B cell (primary cell): Measurements from ENCODE around the gene PLBD2. TPM values are rescaled to one million over a fixed set of nuclear protein-coding genes. Genes with fewer than 3 reads are reported as not detected.

Source experiments
- ATAC-seq: fragments of 200-7000 bp; cut with Tn5 transposase; one replicate; pipeline ENCODE4 v1.10.0; 2021; ENCODE audit warnings: low read depth, mild to moderate bottlenecking, moderate number of reproducible peaks, moderate library complexity
- CTCF ChIA-PET: fragments of 350-600 bp; sonication (Branson Sonifier 250); formaldehyde crosslinking; loops from one replicate; lab custom pipeline; 2021; ENCODE audit warnings: antibody characterized with exemption, inconsistent platforms; lab: Charles Lee
- POLR2A ChIA-PET: fragments of 350-600 bp; sonication (Branson Sonifier 250); formaldehyde crosslinking; loops from one replicate; lab custom pipeline; 2021; ENCODE audit warnings: antibody characterized with exemption; lab: Charles Lee
- DNase-seq: peaks from one replicate; pipeline ENCODE4 v3.0.0; 2013
- H2AFZ ChIP-seq: 2 replicates; pipeline ENCODE4 v1.6.1; 2012; ENCODE audit warnings: mild to moderate bottlenecking, low read depth, low read length; ENCODE audit not compliant: insufficient read depth, poor library complexity, severe bottlenecking
- H3K27ac ChIP-seq, 2 donors: 1 replicate in 1 of 2; 2 replicates in 1 of 2; pipeline ENCODE4 v1.5.1; 2012 to 2013; ENCODE audit warnings: low read length in 2 of 2, mild to moderate bottlenecking in 2 of 2, moderate library complexity in 1 of 2
- H3K27me3 ChIP-seq, 4 experiments: fragments of 200-600 bp in 1 of 4; sonication (generic) in 1 of 4; replicated peaks in 1 of 4; 1 replicate in 2 of 4; 2 replicates in 2 of 4; pipeline versions ENCODE4 v1.6.1 to v1.7.0; 2013 to 2016; ENCODE audit warnings: low read length in 3 of 4, mild to moderate bottlenecking in 2 of 4, mixed read lengths in 1 of 4, moderate library complexity in 1 of 4; ENCODE audit not compliant: insufficient read depth in 4 of 4, control insufficient read depth in 3 of 4; ENCODE audit errors: control extremely low read depth in 1 of 4
- H3K36me3 ChIP-seq, 2 experiments: replicated peaks in 1 of 2; 1 replicate in 1 of 2; 2 replicates in 1 of 2; pipeline versions ENCODE4 v1.6.1 to v1.7.1; 2013; ENCODE audit warnings: low read length in 1 of 2; ENCODE audit not compliant: insufficient read depth in 2 of 2, control insufficient read depth in 1 of 2; ENCODE audit errors: control extremely low read depth in 1 of 2, extremely low read depth in 1 of 2
- H3K4me1 ChIP-seq, 2 donors: fragments of 200-600 bp in 1 of 2; sonication (generic) in 1 of 2; 1 replicate in 1 of 2; 2 replicates in 1 of 2; pipeline versions ENCODE4 v1.5.1 to v1.6.1; 2013 to 2017; ENCODE audit warnings: low read length in 2 of 2; ENCODE audit not compliant: control insufficient read depth in 2 of 2, insufficient read depth in 2 of 2
- H3K4me2 ChIP-seq: replicated peaks from 2 replicates; pipeline ENCODE3; 2012; ENCODE audit warnings: mild to moderate bottlenecking, low read depth, low read length; ENCODE audit not compliant: poor library complexity, severe bottlenecking
- H3K4me3 ChIP-seq, 5 experiments: fragments of 200-600 bp in 1 of 5; sonication (generic) in 1 of 5; 1 replicate in 3 of 5; 2 replicates in 2 of 5; pipeline versions ENCODE4 v1.5.1 to v1.7.0; 2011 to 2016; ENCODE audit warnings: low read length in 4 of 5, mild to moderate bottlenecking in 4 of 5, low read depth in 2 of 5, control low read depth in 1 of 5, moderate library complexity in 1 of 5; ENCODE audit not compliant: insufficient read depth in 1 of 5; ENCODE audit errors: control extremely low read depth in 1 of 5, extremely low read depth in 1 of 5
- H3K79me2 ChIP-seq: fragments of 200-600 bp; sonication (generic); one replicate; pipeline ENCODE4 v1.6.0; 2016; ENCODE audit warnings: low read length; ENCODE audit not compliant: control insufficient read depth, insufficient read depth
- H3K9ac ChIP-seq: fragments of 200-600 bp; sonication (generic); 2 replicates; pipeline ENCODE4 v1.6.1; 2017; ENCODE audit warnings: mild to moderate bottlenecking, low read length, moderate library complexity
- H3K9me3 ChIP-seq, 3 donors: one replicate each; pipeline versions ENCODE4 v1.6.1 to v1.7.1; 2013; ENCODE audit warnings: low read length in 2 of 3; ENCODE audit not compliant: control insufficient read depth in 2 of 3, insufficient read depth in 1 of 3; ENCODE audit errors: control extremely low read depth in 1 of 3
- H4K20me1 ChIP-seq: 2 replicates; pipeline ENCODE4 v1.6.0; 2012; ENCODE audit warnings: mild to moderate bottlenecking, low read length; ENCODE audit not compliant: insufficient read depth, control insufficient read depth, poor library complexity, severe bottlenecking
- H3K27ac Mint-ChIP-seq: one replicate; pipeline ENCODE4 v1.8.0; 2021; ENCODE audit warnings: mixed read lengths
- H3K27me3 Mint-ChIP-seq: one replicate; pipeline ENCODE4 v1.8.0; 2021; ENCODE audit warnings: mixed read lengths
- H3K4me1 Mint-ChIP-seq: one replicate; pipeline ENCODE4 v1.8.0; 2021; ENCODE audit warnings: mixed read lengths
- H3K4me3 Mint-ChIP-seq: one replicate; pipeline ENCODE4 v1.8.0; 2021; ENCODE audit warnings: mixed read lengths
- H3K9me3 Mint-ChIP-seq: one replicate; pipeline ENCODE4 v1.8.0; 2022; ENCODE audit warnings: mixed read lengths; ENCODE audit not compliant: insufficient read depth
- CTCF ChIP-seq: fragments of 200-600 bp; IDR thresholded peaks from one replicate; pipeline ENCODE4 v1.8.0; 2022; ENCODE audit warnings: antibody characterized with exemption, mild to moderate bottlenecking
- EZH2 ChIP-seq: IDR thresholded peaks from 2 replicates; pipeline ENCODE4 v1.6.1; 2012; ENCODE audit warnings: borderline replicate concordance, low read depth, mild to moderate bottlenecking, moderate library complexity, low read length; ENCODE audit not compliant: insufficient read depth, poor library complexity, severe bottlenecking
- WGBS: methylation state at CpG from one replicate; pipeline ENCODE4 v1.1.5; 2013; ENCODE audit warnings: missing lambda C conversion rate; ENCODE audit not compliant: insufficient coverage; 5-methylcytosine and 5-hydroxymethylcytosine counted together
- intact Hi-C: fragments of 100-400 bp; cut with micrococcal nuclease; formaldehyde crosslinking; loops from one replicate; pipeline ENCODE4 v1.10.0; 2022
- polyA plus RNA-seq: library from polyadenylated mRNA; depleted of rRNA; stranded (reverse); fragments of >200 nt; gene quantifications from 2 replicates; pipeline ENCODE4 v1.2.3, GENCODE V29; 2012
- total RNA-seq, 2 donors: library from RNA; stranded (reverse); fragments of 120-200 nt in 1 of 2; gene quantifications; 1 replicate in 1 of 2; 2 replicates in 1 of 2; pipeline versions ENCODE4 v1.2.3 to v1.2.4, GENCODE V29; 2013 to 2022

The PLBD2 gene
- total and polyA plus RNA-seq, 2 donors (not counting 1 experiment from before 2014, with no cell fraction given), result 2.9 to 11.6 TPM

- no peaks in the 10 kb centered on the region for H3K9me3 ChIP-seq
- Mint-ChIP-seq H3K4me1 (peaks cover 9% of the 10 kb centered on the region), H3K27ac (no peak overlapping the region), H3K9me3 (no peaks in the 10 kb centered on the region), H3K27me3 (no peaks in the 10 kb centered on the region), H3K4me3 (no peak overlapping the region)
- DNase-seq (no peak), ATAC-seq (no peak)
- H3K4me2 ChIP-seq, result no peak overlapping the region
- H3K36me3 ChIP-seq, result peaks cover 0 to 5% of the 10 kb centered on the region in 2 experiments
- intact Hi-C loops, result no loop called here
- 93% methylated on average over 2 of the region's 4 CpGs for WGBS
- H3K4me3 ChIP-seq, result no peak overlapping the region
- H4K20me1 ChIP-seq, result no peaks in the 10 kb centered on the region
- H3K27me3 ChIP-seq, result no peaks in the 10 kb centered on the region
- CTCF ChIA-PET, result no interaction called here
- TF ChIP-seq EZH2, result no peak
- TF ChIP-seq CTCF, result no peak
- H3K27ac ChIP-seq, result no peak overlapping the region
- H3K9ac ChIP-seq, result no peak overlapping the region
- H3K4me1 ChIP-seq, result peaks cover 0 to 7% of the 10 kb centered on the region in 2 donors
- POLR2A ChIA-PET, result no interaction called here
- H3K79me2 ChIP-seq, result no peaks in the 10 kb centered on the region
- H2AFZ ChIP-seq, result no peak overlapping the region
These were observed 9.9 kb downstream of the PLBD2 start for GRCh38 chr12:113368331-113368730.

GRCh38 chr12:113369391-113369985 lies 11.1 kb downstream of the PLBD2 start:
- Histone ChIP-seq H3K36me3 (peaks cover 0 to 6% of the 10 kb centered on the region in 2 experiments), H3K27me3 (no peaks in the 10 kb centered on the region), H2AFZ (no peak overlapping the region), H3K9me3 (no peaks in the 10 kb centered on the region), H3K4me1 (peaks cover 0 to 7% of the 10 kb centered on the region in 2 donors), H4K20me1 (no peaks in the 10 kb centered on the region), H3K9ac (no peak overlapping the region), H3K4me2 (no peak overlapping the region), H3K27ac (no peak overlapping the region), H3K79me2 (no peaks in the 10 kb centered on the region), H3K4me3 (no peak overlapping the region)
- intact Hi-C loops, result no loop called here
- no peak for DNase-seq
- TF ChIP-seq CTCF, result no peak
- TF ChIP-seq EZH2, result no peak
- POLR2A ChIA-PET, result no interaction called here
- H3K4me1 Mint-ChIP-seq, result peaks cover 9% of the 10 kb centered on the region
- H3K27ac Mint-ChIP-seq, result no peak overlapping the region
- H3K4me3 Mint-ChIP-seq, result no peak overlapping the region
- CTCF ChIA-PET, result no interaction called here
- no peak for ATAC-seq
- H3K9me3 Mint-ChIP-seq, result no peaks in the 10 kb centered on the region
- WGBS, result no CpG with 5 or more reads among the region's 6 CpGs
- H3K27me3 Mint-ChIP-seq, result no peaks in the 10 kb centered on the region
